ENCODE data around the gene KRTAP5-9.
"Not testable (repeated sequence)": the region's sequence is repeated elsewhere in the genome, so short reads cannot be mapped to it uniquely, and the experiment has no call there.

KRTAP5-9 gene

GRCh38 chr11:71527576-71528210 lies 20.5 kb upstream of the KRTAP5-9 start:
- TF ChIP-seq, protein P1, sequence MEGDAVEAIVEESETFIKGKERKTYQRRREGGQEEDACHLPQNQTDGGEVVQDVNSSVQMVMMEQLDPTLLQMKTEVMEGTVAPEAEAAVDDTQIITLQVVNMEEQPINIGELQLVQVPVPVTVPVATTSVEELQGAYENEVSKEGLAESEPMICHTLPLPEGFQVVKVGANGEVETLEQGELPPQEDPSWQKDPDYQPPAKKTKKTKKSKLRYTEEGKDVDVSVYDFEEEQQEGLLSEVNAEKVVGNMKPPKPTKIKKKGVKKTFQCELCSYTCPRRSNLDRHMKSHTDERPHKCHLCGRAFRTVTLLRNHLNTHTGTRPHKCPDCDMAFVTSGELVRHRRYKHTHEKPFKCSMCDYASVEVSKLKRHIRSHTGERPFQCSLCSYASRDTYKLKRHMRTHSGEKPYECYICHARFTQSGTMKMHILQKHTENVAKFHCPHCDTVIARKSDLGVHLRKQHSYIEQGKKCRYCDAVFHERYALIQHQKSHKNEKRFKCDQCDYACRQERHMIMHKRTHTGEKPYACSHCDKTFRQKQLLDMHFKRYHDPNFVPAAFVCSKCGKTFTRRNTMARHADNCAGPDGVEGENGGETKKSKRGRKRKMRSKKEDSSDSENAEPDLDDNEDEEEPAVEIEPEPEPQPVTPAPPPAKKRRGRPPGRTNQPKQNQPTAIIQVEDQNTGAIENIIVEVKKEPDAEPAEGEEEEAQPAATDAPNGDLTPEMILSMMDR (IDR thresholded peaks at IDR 0.05; ENCODE audit: insufficient read depth, low read length, poor library complexity, severe bottlenecking), result no peak
- DNase-seq (ENCODE audit: extremely low read depth, insufficient read length), result no peak
- no peaks in the 10 kb centered on the region for H3K36me3 ChIP-seq (ENCODE audit: control insufficient read depth, insufficient read depth, low read length)
- no peaks in the 10 kb centered on the region for H3K27me3 ChIP-seq (replicated peaks; ENCODE audit: control insufficient read depth, insufficient read depth, low read length)
- H3K4me3 ChIP-seq (replicated peaks; ENCODE audit: low read depth, low read length), result no peak overlapping the region

DNA sequence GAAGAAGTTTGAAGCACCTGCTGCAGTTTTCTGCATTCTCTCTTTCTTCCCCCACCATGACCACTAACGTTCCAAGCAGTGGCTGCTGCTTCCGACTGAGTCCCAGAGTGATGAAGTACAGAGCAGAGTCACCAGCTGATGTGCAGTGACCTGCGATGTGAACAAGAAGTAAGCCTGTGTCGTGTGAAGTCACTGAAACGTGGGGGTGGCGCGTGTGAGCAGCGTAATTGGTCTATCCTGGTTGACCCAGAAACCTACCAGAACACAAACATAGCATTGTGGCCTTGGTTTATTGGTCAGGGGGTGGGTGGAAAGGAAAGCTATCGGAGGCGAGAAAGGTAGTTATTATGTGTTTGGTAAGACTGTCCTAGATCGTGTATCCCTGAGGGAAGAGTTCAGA lies 17.6 kb upstream of the KRTAP5-9 start:
- H3K27me3 ChIP-seq (replicated peaks; ENCODE audit: control insufficient read depth, insufficient read depth, low read length), result no peaks in the 10 kb centered on the region
- no peak for DNase-seq (ENCODE audit: extremely low read depth, insufficient read length)
- TF ChIP-seq, protein P1 (IDR thresholded peaks at IDR 0.05; ENCODE audit: insufficient read depth, low read length, poor library complexity, severe bottlenecking), result no peak

DNA sequence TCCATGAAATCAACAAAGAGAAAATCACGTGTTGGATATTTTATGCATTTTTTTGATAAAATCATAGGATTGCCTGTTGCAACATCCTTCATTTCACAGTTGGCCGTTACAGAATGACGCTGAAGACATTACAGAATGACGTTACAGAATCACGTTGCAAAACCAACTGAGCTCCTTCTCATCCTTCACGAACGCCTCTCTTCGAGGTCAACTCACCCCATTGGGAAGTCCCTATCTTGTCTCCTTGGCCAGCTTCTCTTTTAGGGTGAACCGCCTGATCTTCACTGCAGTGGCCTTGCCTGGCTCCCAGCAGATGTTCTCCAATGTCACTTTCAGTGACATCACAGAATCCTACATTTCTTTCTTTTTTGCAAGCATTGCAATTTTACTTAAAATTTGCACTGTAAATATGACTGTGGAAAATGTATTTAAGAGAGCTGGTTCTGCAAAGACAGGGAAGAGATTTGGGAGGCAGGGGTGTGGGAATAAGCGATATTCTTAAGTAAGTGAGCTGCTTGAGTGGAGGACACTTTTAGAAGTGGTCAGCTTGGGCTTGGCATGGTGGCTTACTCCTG lies 16.1 kb upstream of the KRTAP5-9 start:
- Histone ChIP-seq H3K27me3 (replicated peaks; ENCODE audit: control insufficient read depth, insufficient read depth, low read length) (no peaks in the 10 kb centered on the region), H3K36me3 (ENCODE audit: control insufficient read depth, insufficient read depth, low read length) (no peaks in the 10 kb centered on the region), H3K4me3 (replicated peaks; ENCODE audit: low read depth, low read length) (no peak overlapping the region)
- TF ChIP-seq, protein P1 (IDR thresholded peaks at IDR 0.05; ENCODE audit: insufficient read depth, low read length, poor library complexity, severe bottlenecking), result no peak
- no peak for DNase-seq (ENCODE audit: extremely low read depth, insufficient read length)

More for the DNA sequence above, 17.6 kb upstream of the KRTAP5-9 start:
- Histone ChIP-seq H3K36me3 (ENCODE audit: control insufficient read depth, insufficient read depth, low read length) (no peaks in the 10 kb centered on the region), H3K4me3 (replicated peaks; ENCODE audit: low read depth, low read length) (no peak overlapping the region)

DNA sequence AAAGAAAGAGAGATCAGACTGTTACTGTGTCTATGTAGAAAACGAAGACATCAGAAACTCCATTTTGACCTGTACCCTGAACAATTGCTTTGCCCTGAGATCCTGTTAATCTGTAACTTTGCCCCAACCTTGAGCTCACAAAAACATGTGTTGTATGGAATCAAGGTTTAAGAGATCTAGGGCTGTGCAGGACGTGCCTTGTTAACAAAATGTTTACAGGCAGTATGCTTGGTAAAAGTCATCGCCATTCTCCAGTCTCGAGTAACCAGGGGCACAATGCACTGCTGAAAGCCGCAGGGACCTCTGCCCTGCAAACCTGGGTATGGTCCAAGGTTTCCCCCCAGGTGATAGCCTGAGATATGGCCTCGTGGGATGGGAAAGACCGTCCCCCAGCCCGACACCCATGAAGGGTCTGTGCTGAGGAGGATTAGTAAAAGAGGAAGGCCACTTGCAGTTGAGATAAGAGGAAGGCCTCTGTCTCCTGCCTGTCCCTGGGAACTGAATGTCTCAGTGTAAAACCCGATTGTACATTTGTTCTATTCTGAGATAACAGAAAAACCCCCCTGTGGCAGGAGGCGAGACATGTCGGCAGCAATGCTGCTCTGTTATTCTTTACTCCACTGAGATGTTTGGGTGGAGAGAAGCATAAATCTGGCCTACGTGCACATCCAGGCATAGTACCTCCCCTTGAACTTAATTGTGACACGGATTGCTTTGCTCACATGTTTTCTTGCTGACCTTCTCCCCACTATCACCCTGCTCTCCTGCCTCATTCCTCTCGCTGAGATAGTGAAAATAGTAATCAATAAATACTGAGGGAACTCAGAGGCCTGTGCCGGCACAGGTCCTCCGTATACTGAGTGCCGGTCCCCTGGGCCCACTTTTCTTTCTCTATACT lies 13.3 kb upstream of the KRTAP5-9 start:
- not testable (repeated sequence) for DNase-seq (ENCODE audit: extremely low read depth, insufficient read length); H3K4me3 ChIP-seq (replicated peaks; ENCODE audit: low read depth, low read length); H3K36me3 ChIP-seq (ENCODE audit: control insufficient read depth, insufficient read depth, low read length); H3K27me3 ChIP-seq (replicated peaks; ENCODE audit: control insufficient read depth, insufficient read depth, low read length)

GRCh38 chr11:71535825-71536224 lies 12.4 kb upstream of the KRTAP5-9 start:
- TF ChIP-seq, protein P1 (IDR thresholded peaks at IDR 0.05; ENCODE audit: insufficient read depth, low read length, poor library complexity, severe bottlenecking), result no peak
- DNase-seq (ENCODE audit: extremely low read depth, insufficient read length), result no peak
- H3K4me3 ChIP-seq (replicated peaks; ENCODE audit: low read depth, low read length), result no peak overlapping the region
- H3K36me3 ChIP-seq (ENCODE audit: control insufficient read depth, insufficient read depth, low read length), result no peaks in the 10 kb centered on the region
- H3K27me3 ChIP-seq (replicated peaks; ENCODE audit: control insufficient read depth, insufficient read depth, low read length), result no peaks in the 10 kb centered on the region

GRCh38 chr11:71537537-71537936 lies 10.7 kb upstream of the KRTAP5-9 start:
- H3K27me3 ChIP-seq (replicated peaks; ENCODE audit: control insufficient read depth, insufficient read depth, low read length), result no peaks in the 10 kb centered on the region
- no peak overlapping the region for H3K4me3 ChIP-seq (replicated peaks; ENCODE audit: low read depth, low read length)
- TF ChIP-seq, protein P1 (IDR thresholded peaks at IDR 0.05; ENCODE audit: insufficient read depth, low read length, poor library complexity, severe bottlenecking), result no peak
- H3K36me3 ChIP-seq (ENCODE audit: control insufficient read depth, insufficient read depth, low read length), result no peaks in the 10 kb centered on the region
- DNase-seq (ENCODE audit: extremely low read depth, insufficient read length), result no peak

GRCh38 chr11:71537977-71538665 lies 10.1 kb upstream of the KRTAP5-9 start, which contains the start of gene KRTAP5-8:
TSS of gene KRTAP5-8 (plus strand) at chr11:71538025. CDS start at chr11:71538056, 31 bp downstream.
- H3K27me3 ChIP-seq (replicated peaks; ENCODE audit: control insufficient read depth, insufficient read depth, low read length); H3K36me3 ChIP-seq (ENCODE audit: control insufficient read depth, insufficient read depth, low read length); DNase-seq (ENCODE audit: extremely low read depth, insufficient read length); H3K4me3 ChIP-seq (replicated peaks; ENCODE audit: low read depth, low read length): not testable (repeated sequence)

Data from GM06990 (cell line).